IgD-negative memory B cell (primary cell): ENCODE data around the gene SPINDOC. TPM values are rescaled to one million over a fixed set of nuclear protein-coding genes. Genes with fewer than 3 reads are reported as not detected.

ENCODE experiments used
- H3K27ac Mint-ChIP-seq, 3 donors: one replicate each; pipeline ENCODE4 v1.8.0; 2020 to 2022; ENCODE audit warnings: mild to moderate bottlenecking in 3 of 3, mixed read lengths in 3 of 3, moderate library complexity in 1 of 3
- H3K27me3 Mint-ChIP-seq: one replicate; pipeline ENCODE4 v1.8.0; 2021; ENCODE audit warnings: mixed read lengths
- H3K36me3 Mint-ChIP-seq: one replicate; pipeline ENCODE4 v1.8.0; 2020; ENCODE audit warnings: mild to moderate bottlenecking, mixed read lengths
- H3K4me1 Mint-ChIP-seq, 3 donors: one replicate each; pipeline ENCODE4 v1.8.0; 2020 to 2022; ENCODE audit warnings: mixed read lengths in 3 of 3, mild to moderate bottlenecking in 1 of 3
- H3K4me3 Mint-ChIP-seq, 4 donors: one replicate each; pipeline ENCODE4 v1.8.0; 2020 to 2022; ENCODE audit warnings: mild to moderate bottlenecking in 4 of 4, mixed read lengths in 4 of 4, moderate library complexity in 3 of 4
- H3K9me3 Mint-ChIP-seq, 3 donors: one replicate each; pipeline ENCODE4 v1.8.0; 2020 to 2021; ENCODE audit warnings: mixed read lengths in 3 of 3, mild to moderate bottlenecking in 1 of 3
- polyA plus RNA-seq: library from polyadenylated mRNA; unstranded; fragments of 300-500 nt; fragmentation: Illumina TruSeq; gene quantifications from one replicate; pipeline ENCODE4 v1.2.3, GENCODE V29; 2021

Gene SPINDOC, protein sequence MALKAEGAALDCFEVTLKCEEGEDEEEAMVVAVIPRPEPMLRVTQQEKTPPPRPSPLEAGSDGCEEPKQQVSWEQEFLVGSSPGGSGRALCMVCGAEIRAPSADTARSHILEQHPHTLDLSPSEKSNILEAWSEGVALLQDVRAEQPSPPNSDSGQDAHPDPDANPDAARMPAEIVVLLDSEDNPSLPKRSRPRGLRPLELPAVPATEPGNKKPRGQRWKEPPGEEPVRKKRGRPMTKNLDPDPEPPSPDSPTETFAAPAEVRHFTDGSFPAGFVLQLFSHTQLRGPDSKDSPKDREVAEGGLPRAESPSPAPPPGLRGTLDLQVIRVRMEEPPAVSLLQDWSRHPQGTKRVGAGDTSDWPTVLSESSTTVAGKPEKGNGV
- polyA plus RNA-seq, result 0.94 TPM

DNA sequence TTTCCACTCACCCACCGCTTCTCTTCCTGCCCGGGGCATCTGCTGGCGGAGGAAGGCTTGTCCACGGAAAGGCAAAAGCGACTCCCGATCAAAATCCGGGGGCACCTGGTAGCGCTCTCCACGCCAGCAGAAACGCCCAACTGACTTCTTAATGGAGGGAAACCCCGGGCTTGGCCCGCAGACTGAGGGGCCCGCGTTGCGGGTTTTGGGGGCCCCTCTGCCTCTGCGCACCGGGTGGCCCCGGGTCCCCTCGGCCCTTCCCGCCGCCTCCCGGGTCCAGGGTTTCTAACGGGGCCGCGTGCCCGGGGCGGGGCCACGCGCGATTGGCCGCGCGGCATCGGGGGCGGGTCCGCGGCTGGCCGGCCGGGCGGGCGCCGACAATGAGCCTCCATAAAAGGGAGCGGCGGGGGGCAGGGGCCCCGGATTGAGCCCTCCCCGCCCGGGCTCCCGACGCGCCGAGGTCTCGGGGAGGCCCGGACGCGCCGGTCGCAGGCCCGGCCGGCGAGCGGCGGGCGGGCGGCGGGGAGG lies at the start of gene SPINDOC:
Gene SPINDOC (plus strand): TSS at position 422 of the 528 bp plus-strand sequence. CDS start 231 bp downstream, outside the sequence.
- Mint-ChIP-seq H3K27ac (peak within 1 kb of the TSS; percentile 6 to 67 (median 27)), H3K4me1 (peaks cover 9 to 19% (median 12%) of the 10 kb centered on the region in 3 donors), H3K27me3 (no peaks in the 10 kb centered on the region), H3K4me3 (peak within 1 kb of the TSS; percentile 82 to 91 (median 89)), H3K9me3 (no peaks in the 10 kb centered on the region), H3K36me3 (peaks cover 2% of the 10 kb centered on the region)

DNA sequence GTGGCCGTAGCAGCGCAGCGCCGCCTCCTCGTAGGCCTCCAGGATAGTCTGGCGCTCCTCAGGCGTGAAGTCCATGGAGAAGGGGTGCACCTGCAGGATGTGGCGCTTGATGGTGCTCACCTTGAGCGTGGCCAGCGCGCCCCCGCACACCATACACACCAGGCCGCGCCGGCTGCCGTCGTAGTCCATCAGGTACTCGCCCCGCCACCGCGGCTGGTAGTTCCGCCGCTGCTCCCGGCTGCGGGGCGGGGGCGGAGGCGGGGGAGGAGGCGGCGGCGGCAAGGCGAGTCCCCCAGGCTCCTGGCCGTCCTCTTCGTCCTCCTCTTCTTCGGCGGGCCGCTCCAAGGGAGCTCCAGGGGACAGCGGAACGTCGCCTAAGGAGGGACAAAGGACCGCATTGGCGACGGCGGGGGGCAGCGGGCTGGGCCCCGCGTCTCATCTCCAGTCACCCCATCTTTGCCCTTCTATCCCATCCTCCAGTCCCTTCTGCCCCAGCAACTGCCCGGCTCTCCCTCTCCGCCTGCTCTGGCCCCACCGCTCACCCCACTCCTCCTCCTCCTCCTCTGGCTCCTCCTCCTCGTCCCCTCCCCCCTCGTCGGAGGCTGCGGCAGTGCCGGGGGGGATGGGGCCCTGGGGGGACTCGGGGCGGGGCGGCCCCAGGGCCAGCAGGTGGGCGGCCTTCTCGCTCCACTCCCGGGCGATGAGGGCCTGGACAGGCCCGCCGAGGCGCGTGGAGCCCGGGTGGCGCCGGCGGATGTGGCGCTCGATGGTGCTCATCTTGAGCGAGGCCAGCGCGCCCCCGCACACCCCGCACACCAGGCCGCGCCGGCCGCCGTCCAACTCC lies 49.5 kb upstream of the SPINDOC start:
- Mint-ChIP-seq H3K9me3 (no peaks in the 10 kb centered on the region), H3K4me3 (no peak overlapping the region), H3K36me3 (no peaks in the 10 kb centered on the region), H3K27me3 (no peaks in the 10 kb centered on the region), H3K27ac (no peak overlapping the region), H3K4me1 (peaks cover 0 to 9% (median 3%) of the 10 kb centered on the region in 3 donors)

DNA sequence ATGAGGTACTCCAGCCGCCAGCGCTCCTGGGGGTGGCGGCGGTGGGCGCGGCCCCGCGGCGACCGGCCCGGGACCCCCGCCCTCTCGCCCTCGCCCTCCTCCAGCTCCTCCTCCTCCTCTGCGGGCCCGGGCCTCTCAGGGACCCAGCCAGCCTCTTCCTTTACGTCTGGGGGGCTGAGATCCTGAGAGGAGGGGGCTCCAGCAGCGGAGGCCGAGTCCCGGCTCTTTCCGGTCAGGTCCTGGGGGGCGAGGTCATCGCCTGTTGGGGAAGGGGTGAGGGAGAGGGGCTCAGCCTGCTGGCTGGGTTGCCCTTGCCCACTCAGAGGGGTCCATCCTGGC lies 48.9 kb upstream of the SPINDOC start:
- H3K27ac Mint-ChIP-seq, result no peak overlapping the region
- H3K27me3 Mint-ChIP-seq, result no peaks in the 10 kb centered on the region
- H3K9me3 Mint-ChIP-seq, result no peaks in the 10 kb centered on the region
- H3K36me3 Mint-ChIP-seq, result no peaks in the 10 kb centered on the region
- H3K4me1 Mint-ChIP-seq, result peaks cover 0 to 9% (median 3%) of the 10 kb centered on the region in 3 donors
- H3K4me3 Mint-ChIP-seq, result no peak overlapping the region

DNA sequence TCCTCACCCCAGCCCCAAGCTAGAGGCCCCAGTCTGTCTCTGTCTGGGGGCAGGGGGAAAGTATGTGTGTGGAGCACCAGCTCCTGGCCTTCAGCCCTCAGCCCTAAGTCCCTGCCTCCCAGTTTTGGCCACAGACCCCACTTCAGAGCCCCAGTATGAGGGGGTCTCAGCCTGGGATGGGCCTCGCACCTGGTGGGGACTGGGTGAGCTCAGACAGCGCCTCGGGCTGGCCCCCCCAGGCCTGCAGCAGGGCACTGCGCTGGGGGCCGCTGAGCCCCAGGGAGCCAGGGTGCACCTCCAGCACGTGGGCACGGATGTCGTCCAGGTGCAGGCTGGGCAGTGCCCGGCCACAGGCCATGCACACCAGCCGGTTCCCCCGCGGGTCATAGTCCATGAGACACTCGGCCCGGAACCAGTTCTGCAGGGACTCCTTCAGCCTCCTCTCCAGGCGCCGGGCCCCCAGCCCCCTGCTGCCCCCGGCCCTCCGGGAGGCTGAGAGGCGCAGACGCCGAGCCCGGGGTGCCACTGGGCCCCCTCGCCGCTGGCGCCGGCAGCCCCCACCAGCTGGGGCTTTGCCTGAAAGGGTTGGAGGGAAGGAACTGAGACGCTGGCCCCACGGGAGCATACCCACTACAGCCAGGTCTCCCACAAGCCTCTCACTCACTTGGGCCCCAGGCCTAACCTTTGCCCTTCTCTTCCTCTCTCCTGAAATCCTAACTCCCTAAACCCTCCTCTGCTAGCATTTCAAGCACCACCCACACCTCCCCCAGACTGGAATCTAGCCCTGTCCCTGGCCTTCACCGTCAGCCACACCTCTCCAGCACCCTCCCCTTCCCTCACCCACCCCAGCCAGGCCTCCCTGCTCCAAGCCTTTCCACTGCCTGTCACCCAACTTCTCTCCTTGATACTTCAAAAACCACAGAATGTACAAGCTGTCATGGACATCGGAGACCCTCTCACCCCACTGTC lies 48.3 kb upstream of the SPINDOC start:
- no peak overlapping the region for H3K27ac Mint-ChIP-seq
- H3K4me3 Mint-ChIP-seq, result peak overlapping the region in 1 of 4 donors; percentile 43
- peaks cover 1 to 9% (median 5%) of the 10 kb centered on the region in 3 donors for H3K4me1 Mint-ChIP-seq

DNA sequence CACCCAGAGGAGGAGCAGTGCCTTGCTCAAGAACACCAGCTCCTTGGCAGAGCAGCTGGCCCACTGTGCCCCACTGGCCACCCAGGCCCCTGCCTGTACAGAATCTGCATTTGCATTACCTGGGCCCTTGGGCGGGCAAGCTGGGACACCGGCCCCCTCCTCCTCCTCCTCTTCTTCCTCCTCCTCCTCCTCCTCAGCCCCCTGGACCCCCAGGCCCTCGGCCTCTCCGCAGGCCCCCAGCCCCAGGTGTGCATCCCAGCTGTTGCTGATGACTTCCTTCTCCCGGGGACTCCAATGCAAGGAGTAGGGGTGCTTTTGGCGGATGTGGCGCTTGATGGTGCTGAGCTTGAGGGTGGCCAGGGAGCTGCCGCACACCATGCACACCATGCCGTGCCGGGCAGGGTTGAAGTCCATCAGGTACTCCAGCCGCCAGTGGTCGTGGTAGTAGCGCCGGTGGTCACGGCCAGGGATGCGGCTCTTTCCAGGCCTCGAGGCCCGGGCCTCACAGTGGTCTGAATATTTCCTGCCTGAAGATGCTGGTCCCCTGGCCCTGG lies 47.5 kb upstream of the SPINDOC start:
- Mint-ChIP-seq H3K27ac (no peak overlapping the region), H3K27me3 (peaks cover 2% of the 10 kb centered on the region), H3K4me3 (peak overlapping the region in 2 of 4 donors; percentile 43 to 98), H3K4me1 (peaks cover 1 to 9% (median 5%) of the 10 kb centered on the region in 3 donors), H3K36me3 (no peaks in the 10 kb centered on the region), H3K9me3 (no peaks in the 10 kb centered on the region)

More for the DNA sequence above, 48.3 kb upstream of the SPINDOC start:
- no peaks in the 10 kb centered on the region for H3K9me3 Mint-ChIP-seq
- H3K36me3 Mint-ChIP-seq, result no peaks in the 10 kb centered on the region
- H3K27me3 Mint-ChIP-seq, result no peaks in the 10 kb centered on the region

DNA sequence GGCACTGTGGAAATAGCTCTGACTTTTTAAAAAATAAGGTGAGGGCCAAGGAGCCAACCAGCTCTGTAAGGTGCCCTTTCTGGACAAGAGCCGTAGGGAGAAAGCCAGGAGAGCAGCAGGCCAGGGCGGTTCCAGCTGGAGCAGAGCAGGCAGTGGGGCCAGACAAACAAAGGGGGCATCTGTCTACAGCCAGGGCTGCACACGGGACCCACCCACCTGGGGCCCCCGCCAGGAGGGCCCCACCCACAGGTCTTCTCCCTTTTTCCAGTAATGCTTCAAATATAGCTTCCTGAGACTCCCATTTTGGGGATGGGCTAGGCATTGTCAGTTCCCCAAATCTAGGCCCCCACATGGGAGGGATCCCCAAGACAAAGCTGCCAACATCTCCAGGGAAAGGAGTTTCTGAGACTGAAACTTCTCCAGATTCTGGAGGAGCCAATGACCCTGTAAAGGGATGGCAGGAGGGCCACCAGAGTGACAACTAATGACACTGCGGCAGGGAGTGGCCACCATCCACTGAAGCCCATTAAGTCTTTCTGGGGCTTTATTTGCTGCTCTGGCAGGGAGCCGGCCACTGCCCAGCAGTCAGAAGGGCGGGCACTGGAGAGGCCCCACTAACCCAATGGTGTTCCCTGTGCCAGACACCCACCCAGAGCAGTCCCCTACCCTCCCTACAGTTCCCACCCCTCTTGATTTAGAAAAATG lies 46.6 kb upstream of the SPINDOC start:
- Mint-ChIP-seq H3K4me3 (peak overlapping the region in 3 of 4 donors; percentile 88 to 98 (median 89)), H3K9me3 (no peaks in the 10 kb centered on the region), H3K27me3 (peaks cover 2% of the 10 kb centered on the region), H3K27ac (peak overlapping the region in 1 of 3 donors; percentile 90), H3K36me3 (peaks cover 2% of the 10 kb centered on the region), H3K4me1 (peaks cover 1 to 9% (median 5%) of the 10 kb centered on the region in 3 donors)

DNA sequence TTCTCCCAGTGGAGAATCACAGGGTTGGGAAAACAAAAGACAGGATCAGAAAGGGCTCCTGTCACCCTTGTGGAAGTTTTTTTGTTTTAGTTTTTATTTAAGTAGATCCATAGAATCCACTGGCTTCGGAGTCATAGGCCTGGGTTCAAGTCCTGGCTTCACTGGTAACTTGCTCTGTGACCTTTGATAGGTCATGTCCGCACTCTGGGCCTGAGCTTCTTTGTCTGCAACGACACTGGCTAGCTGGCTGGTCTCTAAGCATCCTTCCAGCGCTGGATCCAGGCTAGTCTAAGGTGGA lies 46.0 kb upstream of the SPINDOC start:
- H3K36me3 Mint-ChIP-seq, result peaks cover 2% of the 10 kb centered on the region
- H3K27me3 Mint-ChIP-seq, result peaks cover 2% of the 10 kb centered on the region
- no peaks in the 10 kb centered on the region for H3K9me3 Mint-ChIP-seq
- peaks cover 1 to 9% (median 5%) of the 10 kb centered on the region in 3 donors for H3K4me1 Mint-ChIP-seq
- H3K4me3 Mint-ChIP-seq, result peak overlapping the region; percentile 88 to 99 (median 94)
- peak overlapping the region; percentile 80 to 90 (median 88) for H3K27ac Mint-ChIP-seq

DNA sequence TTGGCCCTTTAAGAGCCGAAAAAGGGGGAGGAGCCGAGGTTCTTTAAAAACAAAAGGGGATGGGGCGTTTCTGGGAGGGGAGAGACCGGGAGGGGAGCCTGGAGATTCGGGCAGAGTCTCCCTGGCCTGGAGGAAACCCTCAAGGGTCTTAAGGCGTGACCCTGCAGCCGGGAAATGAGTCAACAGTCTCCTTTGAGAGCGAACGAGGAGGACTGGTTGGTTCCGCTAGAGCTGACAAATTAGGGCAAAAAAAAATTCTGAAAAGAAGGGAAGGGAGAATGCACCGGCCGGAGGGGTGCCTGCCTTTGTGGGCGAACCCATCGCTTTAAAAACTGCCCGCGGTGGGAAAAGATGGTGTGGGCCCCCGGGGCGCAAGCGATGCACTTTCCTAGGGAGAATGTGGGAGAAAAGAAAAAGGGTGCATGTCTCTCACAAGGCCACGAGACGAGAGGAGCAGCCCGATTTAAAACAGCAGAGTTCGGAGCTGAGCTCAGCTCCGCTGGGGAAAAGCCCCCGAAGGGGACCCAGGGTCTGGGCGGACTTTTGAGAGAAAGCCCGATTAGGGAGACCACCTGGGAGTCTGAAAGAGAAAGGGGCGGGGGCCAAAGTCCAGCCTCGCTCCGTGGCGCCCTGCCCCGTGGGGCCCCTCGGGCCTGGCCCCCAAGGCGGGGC lies 45.6 kb upstream of the SPINDOC start:
- peak overlapping the region; percentile 88 to 99 (median 94) for H3K4me3 Mint-ChIP-seq
- no peaks in the 10 kb centered on the region for H3K9me3 Mint-ChIP-seq
- peaks cover 1 to 9% (median 5%) of the 10 kb centered on the region in 3 donors for H3K4me1 Mint-ChIP-seq
- peak overlapping the region; percentile 80 to 90 (median 88) for H3K27ac Mint-ChIP-seq
- H3K27me3 Mint-ChIP-seq, result peaks cover 2% of the 10 kb centered on the region
- H3K36me3 Mint-ChIP-seq, result peaks cover 2% of the 10 kb centered on the region

DNA sequence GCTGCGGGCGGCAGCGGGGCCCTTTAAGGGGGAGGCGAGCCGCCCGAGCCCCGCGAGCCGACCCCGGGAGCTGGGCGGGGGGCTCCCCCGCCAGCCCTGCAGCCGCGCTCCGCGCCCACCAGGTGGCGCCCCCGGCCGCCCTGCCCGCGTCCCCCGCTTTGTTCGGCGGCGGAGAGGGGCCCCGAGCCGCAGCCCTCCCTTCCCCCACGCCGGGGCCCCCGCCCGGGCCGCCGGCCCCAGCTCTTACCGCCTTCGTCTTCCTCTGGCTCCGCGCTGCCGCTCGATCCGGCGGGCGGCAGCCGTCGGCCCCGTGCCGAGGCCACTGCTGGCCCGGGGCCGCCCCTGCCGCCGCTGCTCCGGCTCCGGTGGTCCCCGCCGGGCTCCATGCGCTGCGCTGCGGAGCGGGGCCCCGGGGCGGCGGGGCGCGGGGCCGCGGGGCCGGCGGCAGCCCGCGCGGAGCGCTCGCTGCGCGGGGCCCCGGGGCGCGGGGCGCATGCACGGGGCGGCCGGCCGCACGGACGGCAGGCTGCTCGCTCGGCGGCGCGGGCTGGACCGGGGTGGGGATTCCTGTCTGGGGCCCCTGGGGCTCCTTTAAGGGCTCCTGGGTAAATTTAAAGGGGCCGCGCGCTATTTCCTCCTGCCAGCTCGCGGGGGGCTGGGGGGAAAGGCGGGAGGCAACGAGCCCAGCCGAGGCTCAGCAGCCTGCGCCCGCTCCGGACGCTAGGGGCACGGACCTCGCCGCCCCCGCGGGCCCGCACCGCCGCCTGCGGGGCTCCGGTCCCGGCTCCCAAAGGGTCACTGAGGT lies 44.8 kb upstream of the SPINDOC start, which contains the start of gene ZFTA:
Gene ZFTA (minus strand): TSS at position 539 of the 805 bp plus-strand sequence. CDS start 153 bp downstream, at position 386.
- Mint-ChIP-seq H3K4me3 (peak within 1 kb of the TSS; percentile 88 to 99 (median 94)), H3K4me1 (peaks cover 1 to 9% (median 5%) of the 10 kb centered on the region in 3 donors), H3K36me3 (peaks cover 2% of the 10 kb centered on the region)

DNA sequence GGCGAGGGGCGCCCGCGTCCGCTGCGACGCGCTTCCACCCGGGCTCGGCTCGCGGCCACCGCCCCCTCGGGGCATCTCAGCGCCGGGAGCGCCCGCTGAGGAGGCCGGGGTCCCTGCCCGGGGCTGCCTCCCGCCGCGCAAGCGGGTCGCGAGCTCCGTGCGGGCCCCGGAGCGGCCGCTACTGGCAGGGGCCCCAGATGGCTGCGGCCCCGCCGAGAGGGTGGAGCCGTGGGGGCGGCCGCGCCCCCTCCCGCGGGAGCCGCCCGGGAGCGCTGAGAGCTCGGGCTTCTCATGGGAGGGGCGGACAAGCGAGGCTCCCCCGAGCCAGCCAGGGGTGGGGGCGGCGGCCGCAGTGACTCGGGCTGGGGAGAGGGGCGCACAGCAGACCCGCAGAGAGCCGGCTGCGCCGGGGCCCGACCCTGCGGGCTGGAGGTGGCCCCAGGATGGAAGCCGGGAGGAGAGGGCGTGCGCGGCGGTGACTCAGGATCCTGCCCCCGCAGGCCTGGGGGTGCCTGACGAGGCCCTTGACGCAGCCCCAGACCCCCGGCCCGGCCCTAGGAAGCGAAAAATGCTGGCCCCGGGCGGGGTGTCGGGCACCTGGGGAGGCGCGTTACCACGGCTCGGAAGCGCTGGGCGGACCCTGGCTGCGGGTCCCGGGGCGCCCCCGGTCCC lies 44.1 kb upstream of the SPINDOC start:
- H3K4me3 Mint-ChIP-seq, result peak overlapping the region in 2 of 4 donors; percentile 12 to 60
- peaks cover 2% of the 10 kb centered on the region for H3K27me3 Mint-ChIP-seq
- H3K36me3 Mint-ChIP-seq, result peaks cover 2% of the 10 kb centered on the region
- no peaks in the 10 kb centered on the region for H3K9me3 Mint-ChIP-seq
- H3K4me1 Mint-ChIP-seq, result peaks cover 1 to 9% (median 5%) of the 10 kb centered on the region in 3 donors
- no peak overlapping the region for H3K27ac Mint-ChIP-seq

More for the DNA sequence above, 44.8 kb upstream of the SPINDOC start, which contains the start of gene ZFTA:
- H3K27me3 Mint-ChIP-seq, result peaks cover 2% of the 10 kb centered on the region
- no peaks in the 10 kb centered on the region for H3K9me3 Mint-ChIP-seq
- peak within 1 kb of the TSS; percentile 59 to 90 (median 88) for H3K27ac Mint-ChIP-seq

DNA sequence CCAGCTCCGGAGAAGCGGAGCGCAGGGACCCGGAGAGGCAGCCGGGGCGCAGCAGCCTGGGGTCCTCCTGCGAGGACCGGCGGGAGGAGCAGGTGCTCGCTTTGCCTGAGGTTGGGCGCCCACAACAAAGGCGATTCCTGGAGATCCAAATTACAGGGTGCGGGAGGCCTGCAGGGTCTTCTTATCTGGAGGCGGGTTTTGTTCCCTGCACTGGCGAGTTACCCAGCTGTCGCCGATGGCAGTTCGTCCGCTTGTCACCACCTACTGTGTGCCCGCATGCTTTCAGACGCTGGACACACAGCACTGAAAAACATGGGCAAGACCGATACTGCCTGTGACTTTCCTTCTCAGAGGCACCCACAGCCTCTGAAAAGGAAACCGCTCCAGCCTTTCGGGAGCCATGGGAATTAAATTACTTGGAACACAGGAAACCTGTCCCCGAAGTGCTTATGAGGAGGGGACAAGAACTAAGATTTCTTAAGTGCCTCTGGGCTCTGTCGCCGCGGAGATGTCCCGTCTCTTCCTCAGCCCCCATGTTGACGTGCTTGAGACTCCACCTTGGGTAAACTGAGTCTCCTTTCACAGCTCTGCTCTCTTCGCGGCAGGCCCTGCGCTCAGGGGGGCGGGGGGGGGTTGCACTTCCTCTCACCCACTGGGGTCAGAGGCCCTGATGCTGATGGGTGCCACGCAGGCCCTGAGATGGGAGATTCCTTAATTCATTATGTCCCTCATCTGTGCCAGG lies 43.4 kb upstream of the SPINDOC start:
- Mint-ChIP-seq H3K36me3 (peaks cover 2% of the 10 kb centered on the region), H3K27ac (peak overlapping the region in 1 of 3 donors; percentile 56), H3K4me3 (peak overlapping the region; percentile 70 to 86 (median 78)), H3K4me1 (peaks cover 1 to 9% (median 5%) of the 10 kb centered on the region in 3 donors), H3K9me3 (no peaks in the 10 kb centered on the region), H3K27me3 (peaks cover 2% of the 10 kb centered on the region)
